Fibroblast of lung (primary cell): Measurements from ENCODE around the gene SPAG9. TPM values are rescaled to one million over a fixed set of nuclear protein-coding genes. Genes with fewer than 3 reads are reported as not detected.

ENCODE experiments used
- DNase-seq, 2 donors: peaks; one replicate each; pipeline versions ENCODE4 v3.0.0 to v3.0.0-alpha.2; 2010; ENCODE audit warnings: low read depth in 2 of 2
- H2AFZ ChIP-seq: 2 replicates; pipeline ENCODE4 v1.5.1; 2012; ENCODE audit warnings: low read length, control low read depth, inconsistent platforms
- H3K27ac ChIP-seq: 2 replicates; pipeline ENCODE4 v1.5.1; 2011; ENCODE audit warnings: low read length, control low read depth; ENCODE audit not compliant: insufficient read depth
- H3K27me3 ChIP-seq: 2 replicates; pipeline ENCODE4 v1.5.1; 2011; ENCODE audit warnings: mild to moderate bottlenecking, low read length; ENCODE audit not compliant: control insufficient read depth, insufficient read depth
- H3K36me3 ChIP-seq: 2 replicates; pipeline ENCODE4 v1.5.1; 2011; ENCODE audit warnings: low read length; ENCODE audit not compliant: control insufficient read depth, insufficient read depth
- H3K4me1 ChIP-seq: 2 replicates; pipeline ENCODE4 v1.5.1; 2011; ENCODE audit warnings: low read length; ENCODE audit not compliant: control insufficient read depth, insufficient read depth; ENCODE audit errors: extremely low read depth
- H3K4me2 ChIP-seq: 2 replicates; pipeline ENCODE4 v1.5.1; 2011; ENCODE audit warnings: low read length, control low read depth; ENCODE audit not compliant: insufficient read depth; ENCODE audit errors: extremely low read depth
- H3K4me3 ChIP-seq, 4 experiments: fragments of 200-600 bp in 1 of 4; sonication (generic) in 1 of 4; replicated peaks in 1 of 4; 2 replicates each; pipeline ENCODE4 v1.5.1; 2011 to 2016; ENCODE audit warnings: low read length in 4 of 4, low read depth in 3 of 4, mild to moderate bottlenecking in 3 of 4, control low read depth in 2 of 4, inconsistent platforms in 1 of 4, mixed read lengths in 1 of 4; ENCODE audit not compliant: insufficient read depth in 1 of 4; ENCODE audit errors: control extremely low read depth in 1 of 4
- H3K79me2 ChIP-seq: 2 replicates; pipeline ENCODE4 v1.5.1; 2012; ENCODE audit warnings: mild to moderate bottlenecking, low read length, inconsistent platforms; ENCODE audit not compliant: control insufficient read depth, insufficient read depth
- H3K9ac ChIP-seq: 2 replicates; pipeline ENCODE4 v1.5.1; 2011; ENCODE audit warnings: mild to moderate bottlenecking, low read length, control low read depth; ENCODE audit not compliant: insufficient read depth
- H3K9me3 ChIP-seq: 2 replicates; pipeline ENCODE4 v1.5.1; 2012; ENCODE audit warnings: low read depth, low read length; ENCODE audit not compliant: control insufficient read depth, insufficient read depth
- H4K20me1 ChIP-seq: 2 replicates; pipeline ENCODE4 v1.5.1; 2011; ENCODE audit warnings: low read length; ENCODE audit not compliant: control insufficient read depth, insufficient read depth; ENCODE audit errors: extremely low read depth
- EZH2 ChIP-seq: IDR thresholded peaks from 2 replicates; pipeline ENCODE4 v1.5.1; 2012; ENCODE audit warnings: low read length, control low read depth, mild to moderate bottlenecking; ENCODE audit errors: missing control alignments
- polyA plus RNA-seq, 2 donors: library from polyadenylated mRNA; depleted of rRNA in 1 of 2; stranded (reverse) in 1 of 2; unstranded in 1 of 2; fragments of >200 nt; gene quantifications; 2 replicates each; pipeline ENCODE4 v1.2.1, GENCODE V29; 2011 to 2012; ENCODE audit warnings: missing spikeins in 1 of 2
- total RNA-seq: library from RNA; depleted of rRNA; stranded (reverse); fragments of >200 nt; gene quantifications from 2 replicates; pipeline ENCODE4 v1.2.1, GENCODE V29; 2014
- TF ChIP-seq, protein P1 (sequence below), 2 donors: IDR thresholded peaks in 1 of 2; conservative IDR thresholded peaks in 1 of 2; 1 replicate in 1 of 2; 2 replicates in 1 of 2; pipeline ENCODE4 v1.5.1; 2011 to 2012; ENCODE audit warnings: low read length in 2 of 2, control low read depth in 1 of 2, inconsistent platforms in 1 of 2, low read depth in 1 of 2, mild to moderate bottlenecking in 1 of 2

The SPAG9 gene
- total and polyA plus RNA-seq, 2 donors (not counting 1 experiment from before 2014, with no cell fraction given), result 49.8 to 126 TPM

GRCh38 chr17:51045621-51046020, 75.0 kb downstream of the SPAG9 start:
- Histone ChIP-seq H2AFZ (no peak overlapping the region), H4K20me1 (no peaks in the 10 kb centered on the region), H3K9ac (no peak overlapping the region), H3K9me3 (no peaks in the 10 kb centered on the region), H3K4me2 (no peak overlapping the region), H3K36me3 (no peaks in the 10 kb centered on the region), H3K27me3 (no peaks in the 10 kb centered on the region), H3K27ac (no peak overlapping the region), H3K4me3 (peak overlapping the region in 2 of 4 experiments; percentile 47 to 58), H3K79me2 (peaks cover 2% of the 10 kb centered on the region), H3K4me1 (no peaks in the 10 kb centered on the region)
- TF ChIP-seq EZH2, result no peak
- TF ChIP-seq, protein P1, sequence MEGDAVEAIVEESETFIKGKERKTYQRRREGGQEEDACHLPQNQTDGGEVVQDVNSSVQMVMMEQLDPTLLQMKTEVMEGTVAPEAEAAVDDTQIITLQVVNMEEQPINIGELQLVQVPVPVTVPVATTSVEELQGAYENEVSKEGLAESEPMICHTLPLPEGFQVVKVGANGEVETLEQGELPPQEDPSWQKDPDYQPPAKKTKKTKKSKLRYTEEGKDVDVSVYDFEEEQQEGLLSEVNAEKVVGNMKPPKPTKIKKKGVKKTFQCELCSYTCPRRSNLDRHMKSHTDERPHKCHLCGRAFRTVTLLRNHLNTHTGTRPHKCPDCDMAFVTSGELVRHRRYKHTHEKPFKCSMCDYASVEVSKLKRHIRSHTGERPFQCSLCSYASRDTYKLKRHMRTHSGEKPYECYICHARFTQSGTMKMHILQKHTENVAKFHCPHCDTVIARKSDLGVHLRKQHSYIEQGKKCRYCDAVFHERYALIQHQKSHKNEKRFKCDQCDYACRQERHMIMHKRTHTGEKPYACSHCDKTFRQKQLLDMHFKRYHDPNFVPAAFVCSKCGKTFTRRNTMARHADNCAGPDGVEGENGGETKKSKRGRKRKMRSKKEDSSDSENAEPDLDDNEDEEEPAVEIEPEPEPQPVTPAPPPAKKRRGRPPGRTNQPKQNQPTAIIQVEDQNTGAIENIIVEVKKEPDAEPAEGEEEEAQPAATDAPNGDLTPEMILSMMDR (conservative IDR thresholded peaks at IDR 0.05 in 1 of 2, IDR thresholded peaks at IDR 0.05 in 1 of 2; ENCODE audit: low read depth in 1 of 2, low read length in 2 of 2), result no peak
- peak; percentile 7 to 73 for DNase-seq

DNA sequence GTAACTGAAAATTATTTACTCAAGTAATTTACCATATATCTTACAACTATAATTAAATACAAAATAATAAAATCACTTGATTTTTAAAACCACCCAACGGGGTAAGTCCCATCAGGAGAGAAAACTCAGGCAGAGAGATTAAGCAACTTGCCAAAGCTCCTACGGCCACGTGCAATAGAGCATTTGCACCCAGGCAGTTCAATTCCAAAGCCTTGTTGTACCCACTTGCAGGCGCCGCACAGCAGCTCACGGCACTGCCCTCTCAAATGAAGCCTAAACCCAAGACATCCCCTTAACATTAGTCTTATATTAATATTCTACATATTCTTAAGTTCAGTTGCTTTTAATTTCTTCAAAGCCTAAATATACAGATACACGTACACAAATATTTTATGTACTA, 75.7 kb downstream of the SPAG9 start:
- TF ChIP-seq EZH2, result no peak
- TF ChIP-seq, protein P1 (conservative IDR thresholded peaks at IDR 0.05 in 1 of 2, IDR thresholded peaks at IDR 0.05 in 1 of 2; ENCODE audit: low read depth in 1 of 2, low read length in 2 of 2), result no peak
- no peak overlapping the region for H3K4me2 ChIP-seq
- H2AFZ ChIP-seq, result no peak overlapping the region
- H3K4me3 ChIP-seq, result no peak overlapping the region
- no peaks in the 10 kb centered on the region for H3K36me3 ChIP-seq
- no peak overlapping the region for H3K9ac ChIP-seq
- peaks cover 2% of the 10 kb centered on the region for H3K79me2 ChIP-seq
- H3K4me1 ChIP-seq, result no peaks in the 10 kb centered on the region
- no peaks in the 10 kb centered on the region for H3K27me3 ChIP-seq
- H4K20me1 ChIP-seq, result no peaks in the 10 kb centered on the region
- DNase-seq, result peak; percentile 12 to 30
- H3K9me3 ChIP-seq, result no peaks in the 10 kb centered on the region
- H3K27ac ChIP-seq, result no peak overlapping the region

GRCh38 chr17:51036084-51036483, 84.6 kb downstream of the SPAG9 start:
- TF ChIP-seq, protein P1 (conservative IDR thresholded peaks at IDR 0.05 in 1 of 2, IDR thresholded peaks at IDR 0.05 in 1 of 2; ENCODE audit: low read depth in 1 of 2, low read length in 2 of 2), result no peak
- no peak for TF ChIP-seq EZH2
- no peak overlapping the region for H2AFZ ChIP-seq
- H3K9ac ChIP-seq, result no peak overlapping the region
- no peak for DNase-seq
- H3K4me1 ChIP-seq, result no peaks in the 10 kb centered on the region
- H3K36me3 ChIP-seq, result no peaks in the 10 kb centered on the region
- no peak overlapping the region for H3K4me3 ChIP-seq
- H3K27ac ChIP-seq, result no peak overlapping the region
- no peak overlapping the region for H3K4me2 ChIP-seq
- no peaks in the 10 kb centered on the region for H3K9me3 ChIP-seq
- no peaks in the 10 kb centered on the region for H3K27me3 ChIP-seq
- H3K79me2 ChIP-seq, result no peaks in the 10 kb centered on the region
- H4K20me1 ChIP-seq, result no peaks in the 10 kb centered on the region
